ENCODE results near the gene PHAF1. TPM values are rescaled to one million over a fixed set of nuclear protein-coding genes. Genes with fewer than 3 reads are reported as not detected.

PHAF1 gene
- total and polyA plus RNA-seq, 2 donors (not counting 1 experiment from before 2014, with no cell fraction given): 18.8 to 20.7 TPM

DNA sequence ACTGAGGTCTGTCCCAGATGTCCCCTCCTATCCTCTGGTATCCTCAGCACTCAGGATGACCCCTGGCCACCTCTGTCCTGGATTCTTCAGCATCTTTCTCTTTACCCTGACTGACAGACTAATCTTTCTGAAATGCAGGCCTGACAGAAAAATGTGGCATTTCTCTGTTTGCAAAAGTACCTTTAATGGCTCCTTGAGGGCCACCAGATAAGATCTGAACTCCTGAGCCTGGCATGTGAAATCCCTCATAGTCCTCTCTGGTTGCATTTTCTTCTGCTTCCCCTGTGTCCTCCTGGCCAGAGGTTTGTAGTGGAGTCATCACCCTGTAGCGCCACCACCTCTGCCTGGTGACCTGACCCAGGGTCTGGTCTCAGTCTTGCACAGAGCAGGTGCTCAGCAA is 87.1 kb downstream of the PHAF1 start:
- Histone ChIP-seq H3K36me3 (replicated peaks in 1 of 2; ENCODE audit: control extremely low read depth in 1 of 2, control insufficient read depth in 1 of 2, extremely low read depth in 1 of 2, insufficient read depth in 2 of 2, low read length in 1 of 2) (peaks cover 0 to 59% of the 10 kb centered on the region in 2 experiments), H3K4me1 (ENCODE audit: control insufficient read depth in 2 of 2, insufficient read depth in 2 of 2, low read length in 2 of 2) (peaks cover 16 to 21% of the 10 kb centered on the region in 2 donors), H4K20me1 (ENCODE audit: control insufficient read depth, insufficient read depth, low read length, poor library complexity, severe bottlenecking) (peaks cover 54% of the 10 kb centered on the region), H3K27me3 (replicated peaks in 1 of 4; ENCODE audit: control extremely low read depth in 1 of 4, control insufficient read depth in 3 of 4, insufficient read depth in 4 of 4, low read length in 3 of 4) (no peaks in the 10 kb centered on the region), H3K27ac (ENCODE audit: low read length in 2 of 2) (no peak overlapping the region), H3K79me2 (ENCODE audit: control insufficient read depth, insufficient read depth, low read length) (peaks cover 37% of the 10 kb centered on the region), H2AFZ (ENCODE audit: insufficient read depth, low read depth, low read length, poor library complexity, severe bottlenecking) (no peak overlapping the region), H3K4me3 (ENCODE audit: control extremely low read depth in 1 of 5, extremely low read depth in 1 of 5, insufficient read depth in 1 of 5, low read depth in 2 of 5, low read length in 4 of 5) (no peak overlapping the region), H3K9me3 (ENCODE audit: control extremely low read depth in 1 of 3, control insufficient read depth in 2 of 3, insufficient read depth in 1 of 3, low read length in 2 of 3) (peaks cover 0 to 5% (median 0%) of the 10 kb centered on the region in 3 donors), H3K4me2 (replicated peaks; ENCODE audit: low read depth, low read length, poor library complexity, severe bottlenecking) (no peak overlapping the region), H3K9ac (ENCODE audit: low read length) (no peak overlapping the region)
- TF ChIP-seq EZH2 (IDR thresholded peaks at IDR 0.05; ENCODE audit: borderline replicate concordance, insufficient read depth, low read depth, low read length, poor library complexity, severe bottlenecking): no peak
- TF ChIP-seq, protein P1, sequence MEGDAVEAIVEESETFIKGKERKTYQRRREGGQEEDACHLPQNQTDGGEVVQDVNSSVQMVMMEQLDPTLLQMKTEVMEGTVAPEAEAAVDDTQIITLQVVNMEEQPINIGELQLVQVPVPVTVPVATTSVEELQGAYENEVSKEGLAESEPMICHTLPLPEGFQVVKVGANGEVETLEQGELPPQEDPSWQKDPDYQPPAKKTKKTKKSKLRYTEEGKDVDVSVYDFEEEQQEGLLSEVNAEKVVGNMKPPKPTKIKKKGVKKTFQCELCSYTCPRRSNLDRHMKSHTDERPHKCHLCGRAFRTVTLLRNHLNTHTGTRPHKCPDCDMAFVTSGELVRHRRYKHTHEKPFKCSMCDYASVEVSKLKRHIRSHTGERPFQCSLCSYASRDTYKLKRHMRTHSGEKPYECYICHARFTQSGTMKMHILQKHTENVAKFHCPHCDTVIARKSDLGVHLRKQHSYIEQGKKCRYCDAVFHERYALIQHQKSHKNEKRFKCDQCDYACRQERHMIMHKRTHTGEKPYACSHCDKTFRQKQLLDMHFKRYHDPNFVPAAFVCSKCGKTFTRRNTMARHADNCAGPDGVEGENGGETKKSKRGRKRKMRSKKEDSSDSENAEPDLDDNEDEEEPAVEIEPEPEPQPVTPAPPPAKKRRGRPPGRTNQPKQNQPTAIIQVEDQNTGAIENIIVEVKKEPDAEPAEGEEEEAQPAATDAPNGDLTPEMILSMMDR (IDR thresholded peaks at IDR 0.05): no peak
- Mint-ChIP-seq H3K27me3 (no peaks in the 10 kb centered on the region), H3K4me3 (no peak overlapping the region), H3K27ac (no peak overlapping the region), H3K9me3 (ENCODE audit: insufficient read depth) (no peaks in the 10 kb centered on the region), H3K4me1 (peaks cover 33% of the 10 kb centered on the region)
- DNase-seq (no peak), ATAC-seq (ENCODE audit: low read depth) (no peak)
- ChIA-PET POLR2A (no interaction called here), CTCF (interaction anchor here (0.6 to 1.2 kb wide), 2 partner anchors 244 to 1649 kb away, joined by 4 to 5 read pairs; no protein-coding TSS in a partner anchor)
- WGBS (ENCODE audit: insufficient coverage): 100% methylated on average over 1 of the region's 1 CpG
- intact Hi-C loops (cut with micrococcal nuclease): no loop called here

DNA sequence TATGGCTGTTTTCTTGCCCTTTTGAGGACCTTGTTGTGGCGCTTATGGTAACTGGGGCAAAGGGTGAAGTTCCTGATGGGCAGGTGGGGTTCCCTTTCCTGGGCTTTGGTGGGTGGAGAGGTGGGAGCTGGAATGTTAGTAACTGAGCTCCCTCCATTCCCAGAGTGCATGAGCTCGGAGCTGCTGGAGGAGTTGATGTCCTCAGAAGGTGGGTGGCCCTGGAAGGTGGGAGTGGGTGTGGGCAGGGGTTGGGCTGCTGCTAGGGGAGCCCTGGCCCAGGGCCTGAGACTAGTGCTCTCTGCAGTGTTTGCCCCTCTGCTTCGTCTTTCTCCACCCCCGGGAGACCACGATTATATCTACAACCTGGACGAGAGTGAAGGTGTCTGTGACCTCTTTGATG is 88.0 kb downstream of the PHAF1 start:
- no peaks in the 10 kb centered on the region for H3K9me3 ChIP-seq (ENCODE audit: control extremely low read depth in 1 of 3, control insufficient read depth in 2 of 3, insufficient read depth in 1 of 3, low read length in 2 of 3)
- H3K9ac ChIP-seq (ENCODE audit: low read length): no peak overlapping the region
- WGBS (ENCODE audit: insufficient coverage): 90% methylated on average over 6 of the region's 6 CpGs
- H2AFZ ChIP-seq (ENCODE audit: insufficient read depth, low read depth, low read length, poor library complexity, severe bottlenecking): no peak overlapping the region
- TF ChIP-seq EZH2 (IDR thresholded peaks at IDR 0.05; ENCODE audit: borderline replicate concordance, insufficient read depth, low read depth, low read length, poor library complexity, severe bottlenecking): no peak
- TF ChIP-seq, protein P1 (IDR thresholded peaks at IDR 0.05): no peak
- peaks cover 28% of the 10 kb centered on the region for H3K79me2 ChIP-seq (ENCODE audit: control insufficient read depth, insufficient read depth, low read length)
- H4K20me1 ChIP-seq (ENCODE audit: control insufficient read depth, insufficient read depth, low read length, poor library complexity, severe bottlenecking): peaks cover 47% of the 10 kb centered on the region
- ATAC-seq (ENCODE audit: low read depth): no peak
- H3K27me3 ChIP-seq (replicated peaks in 1 of 4; ENCODE audit: control extremely low read depth in 1 of 4, control insufficient read depth in 3 of 4, insufficient read depth in 4 of 4, low read length in 3 of 4): no peaks in the 10 kb centered on the region
- H3K4me3 Mint-ChIP-seq: no peak overlapping the region
- no peak overlapping the region for H3K27ac Mint-ChIP-seq
- no peaks in the 10 kb centered on the region for H3K27me3 Mint-ChIP-seq
- CTCF ChIA-PET: interaction anchor here (0.7 to 1.2 kb wide), 7 partner anchors 10 to 245 kb away, joined by 3 to 4 read pairs (median 3); no protein-coding TSS in a partner anchor
- intact Hi-C loops (cut with micrococcal nuclease): no loop called here
- no peak overlapping the region for H3K27ac ChIP-seq (ENCODE audit: low read length in 2 of 2)
- no peaks in the 10 kb centered on the region for H3K9me3 Mint-ChIP-seq (ENCODE audit: insufficient read depth)
- POLR2A ChIA-PET: interaction anchor here (0.6 kb wide), 1 partner anchor 20 kb away, joined by 3 read pairs; no protein-coding TSS in a partner anchor
- DNase-seq: no peak
- peaks cover 29% of the 10 kb centered on the region for H3K4me1 Mint-ChIP-seq
- peaks cover 12 to 16% of the 10 kb centered on the region in 2 donors for H3K4me1 ChIP-seq (ENCODE audit: control insufficient read depth in 2 of 2, insufficient read depth in 2 of 2, low read length in 2 of 2)
- H3K4me3 ChIP-seq (ENCODE audit: control extremely low read depth in 1 of 5, extremely low read depth in 1 of 5, insufficient read depth in 1 of 5, low read depth in 2 of 5, low read length in 4 of 5): no peak overlapping the region
- H3K4me2 ChIP-seq (replicated peaks; ENCODE audit: low read depth, low read length, poor library complexity, severe bottlenecking): no peak overlapping the region
- H3K36me3 ChIP-seq (replicated peaks in 1 of 2; ENCODE audit: control extremely low read depth in 1 of 2, control insufficient read depth in 1 of 2, extremely low read depth in 1 of 2, insufficient read depth in 2 of 2, low read length in 1 of 2): peaks cover 0 to 65% of the 10 kb centered on the region in 2 experiments
